ENCODE results near the gene CYREN.

Gene CYREN

GRCh38 chr7:135201350-135201749 is 30.8 kb upstream of the CYREN start:
- H3K9ac ChIP-seq (ENCODE audit: insufficient read length): no peak overlapping the region
- H3K27ac ChIP-seq: no peak overlapping the region
- no peak for DNase-seq (ENCODE audit: low read depth, low spot score)
- H3K4me3 ChIP-seq: no peak overlapping the region
- peaks cover 5% of the 10 kb centered on the region; the same call in 1 of the 2 replicates for H3K36me3 ChIP-seq (ENCODE audit: insufficient read depth, low read length)
- TF ChIP-seq POLR2AphosphoS5 (IDR thresholded peaks at IDR 0.05; ENCODE audit: borderline replicate concordance, low read depth, low read length): no peak
- TF ChIP-seq FOXP2 (optimal IDR thresholded peaks at IDR 0.05; ENCODE audit: control extremely low read depth, extremely low read length, insufficient read depth): no peak
- no peak for TF ChIP-seq EZH2 (IDR thresholded peaks at IDR 0.05)
- no peaks in the 10 kb centered on the region for H3K9me3 ChIP-seq (ENCODE audit: low read depth, low read length)

- no peak for TF ChIP-seq FOXP2 (optimal IDR thresholded peaks at IDR 0.05; ENCODE audit: control extremely low read depth, extremely low read length, insufficient read depth)
- TF ChIP-seq POLR2AphosphoS5 (IDR thresholded peaks at IDR 0.05; ENCODE audit: borderline replicate concordance, low read depth, low read length): no peak
- no peak for TF ChIP-seq EZH2 (IDR thresholded peaks at IDR 0.05)
- H3K27ac ChIP-seq: no peak overlapping the region
Measured at GRCh38 chr7:135200821-135201331, 30.4 kb upstream of the CYREN start.

GRCh38 chr7:135199439-135199838 is 28.9 kb upstream of the CYREN start:
- TF ChIP-seq POLR2AphosphoS5 (IDR thresholded peaks at IDR 0.05; ENCODE audit: borderline replicate concordance, low read depth, low read length): no peak
- TF ChIP-seq EZH2 (IDR thresholded peaks at IDR 0.05): no peak
- TF ChIP-seq FOXP2 (optimal IDR thresholded peaks at IDR 0.05; ENCODE audit: control extremely low read depth, extremely low read length, insufficient read depth): no peak
- no peak for DNase-seq (ENCODE audit: low read depth, low spot score)
- no peak overlapping the region for H3K9ac ChIP-seq (ENCODE audit: insufficient read length)
- peaks cover 5% of the 10 kb centered on the region; the same call in 1 of the 2 replicates for H3K36me3 ChIP-seq (ENCODE audit: insufficient read depth, low read length)
- no peaks in the 10 kb centered on the region for H3K9me3 ChIP-seq (ENCODE audit: low read depth, low read length)
- no peak overlapping the region for H3K4me3 ChIP-seq
- H3K27ac ChIP-seq: no peak overlapping the region

More at GRCh38 chr7:135200821-135201331, 30.4 kb upstream of the CYREN start:
- H3K36me3 ChIP-seq (ENCODE audit: insufficient read depth, low read length): peaks cover 5% of the 10 kb centered on the region; the same call in 1 of the 2 replicates
- no peak for DNase-seq (ENCODE audit: low read depth, low spot score)
- no peak overlapping the region for H3K9ac ChIP-seq (ENCODE audit: insufficient read length)
- H3K9me3 ChIP-seq (ENCODE audit: low read depth, low read length): no peaks in the 10 kb centered on the region
- no peak overlapping the region for H3K4me3 ChIP-seq

- no peak for TF ChIP-seq POLR2AphosphoS5 (IDR thresholded peaks at IDR 0.05; ENCODE audit: borderline replicate concordance, low read depth, low read length)
- no peak for TF ChIP-seq FOXP2 (optimal IDR thresholded peaks at IDR 0.05; ENCODE audit: control extremely low read depth, extremely low read length, insufficient read depth)
- TF ChIP-seq EZH2 (IDR thresholded peaks at IDR 0.05): no peak
- Histone ChIP-seq H3K9ac (ENCODE audit: insufficient read length) (no peak overlapping the region), H3K27ac (no peak overlapping the region), H3K9me3 (ENCODE audit: low read depth, low read length) (no peaks in the 10 kb centered on the region), H3K36me3 (ENCODE audit: insufficient read depth, low read length) (peaks cover 5% of the 10 kb centered on the region; the same call in 1 of the 2 replicates), H3K4me3 (no peak overlapping the region)
- no peak for DNase-seq (ENCODE audit: low read depth, low spot score)
Measured at GRCh38 chr7:135197906-135198655, 27.6 kb upstream of the CYREN start.

DNA sequence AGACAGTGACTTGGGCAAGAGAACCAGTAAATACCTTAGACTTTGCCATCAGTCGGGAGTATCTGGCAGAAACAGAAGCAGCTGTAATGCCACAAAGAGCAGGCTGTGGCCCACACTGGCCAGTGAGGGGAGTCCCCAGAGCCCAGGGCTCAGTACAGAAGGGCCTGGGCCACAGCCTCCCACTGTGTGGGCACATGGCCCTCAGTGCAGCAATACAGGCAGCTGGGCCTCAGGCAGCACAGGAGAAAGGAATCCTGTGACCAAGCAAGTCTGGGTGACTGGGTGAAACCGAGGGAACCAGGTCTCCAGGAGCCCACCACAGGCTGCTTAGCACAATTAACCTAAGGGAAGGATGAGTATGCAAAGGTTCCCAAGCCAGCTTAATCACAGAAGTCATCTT is 26.8 kb upstream of the CYREN start:
- Histone ChIP-seq H3K9ac (ENCODE audit: insufficient read length) (no peak overlapping the region), H3K4me3 (no peak overlapping the region), H3K36me3 (ENCODE audit: insufficient read depth, low read length) (peaks cover 5% of the 10 kb centered on the region; the same call in 1 of the 2 replicates), H3K27ac (no peak overlapping the region), H3K9me3 (ENCODE audit: low read depth, low read length) (no peaks in the 10 kb centered on the region)
- no peak for DNase-seq (ENCODE audit: low read depth, low spot score)
- TF ChIP-seq FOXP2 (optimal IDR thresholded peaks at IDR 0.05; ENCODE audit: control extremely low read depth, extremely low read length, insufficient read depth): no peak
- no peak for TF ChIP-seq EZH2 (IDR thresholded peaks at IDR 0.05)
- TF ChIP-seq POLR2AphosphoS5 (IDR thresholded peaks at IDR 0.05; ENCODE audit: borderline replicate concordance, low read depth, low read length): no peak

- DNase-seq (ENCODE audit: low read depth, low spot score): no peak
- Histone ChIP-seq H3K4me3 (no peak overlapping the region), H3K36me3 (ENCODE audit: insufficient read depth, low read length) (peaks cover 5% of the 10 kb centered on the region; the same call in 1 of the 2 replicates), H3K9me3 (ENCODE audit: low read depth, low read length) (no peaks in the 10 kb centered on the region), H3K27ac (no peak overlapping the region), H3K9ac (ENCODE audit: insufficient read length) (no peak overlapping the region)
- TF ChIP-seq POLR2AphosphoS5 (IDR thresholded peaks at IDR 0.05; ENCODE audit: borderline replicate concordance, low read depth, low read length) (no peak), FOXP2 (optimal IDR thresholded peaks at IDR 0.05; ENCODE audit: control extremely low read depth, extremely low read length, insufficient read depth) (no peak)
Measured at GRCh38 chr7:135195968-135196629, 25.6 kb upstream of the CYREN start.

- peaks cover 5% of the 10 kb centered on the region; the same call in 1 of the 2 replicates for H3K36me3 ChIP-seq (ENCODE audit: insufficient read depth, low read length)
- no peak overlapping the region for H3K27ac ChIP-seq
- no peak for DNase-seq (ENCODE audit: low read depth, low spot score)
- no peak for TF ChIP-seq POLR2AphosphoS5 (IDR thresholded peaks at IDR 0.05; ENCODE audit: borderline replicate concordance, low read depth, low read length)
- no peak for TF ChIP-seq EZH2 (IDR thresholded peaks at IDR 0.05)
- no peak for TF ChIP-seq FOXP2 (optimal IDR thresholded peaks at IDR 0.05; ENCODE audit: control extremely low read depth, extremely low read length, insufficient read depth)
- no peak overlapping the region for H3K4me3 ChIP-seq
- no peaks in the 10 kb centered on the region for H3K9me3 ChIP-seq (ENCODE audit: low read depth, low read length)
- no peak overlapping the region for H3K9ac ChIP-seq (ENCODE audit: insufficient read length)
Measured at GRCh38 chr7:135195156-135195555, 24.6 kb upstream of the CYREN start.

- Histone ChIP-seq H3K27ac (no peak overlapping the region), H3K4me3 (no peak overlapping the region), H3K36me3 (ENCODE audit: insufficient read depth, low read length) (peaks cover 5% of the 10 kb centered on the region; the same call in 1 of the 2 replicates), H3K9ac (ENCODE audit: insufficient read length) (no peak overlapping the region), H3K9me3 (ENCODE audit: low read depth, low read length) (no peaks in the 10 kb centered on the region)
- TF ChIP-seq EZH2 (IDR thresholded peaks at IDR 0.05) (no peak), POLR2AphosphoS5 (IDR thresholded peaks at IDR 0.05; ENCODE audit: borderline replicate concordance, low read depth, low read length) (no peak), FOXP2 (optimal IDR thresholded peaks at IDR 0.05; ENCODE audit: control extremely low read depth, extremely low read length, insufficient read depth) (no peak)
- DNase-seq (ENCODE audit: low read depth, low spot score): no peak
Measured at GRCh38 chr7:135194494-135195095, 24.1 kb upstream of the CYREN start.
